Measurements from ENCODE around the gene UROC1. TPM values are rescaled to one million over a fixed set of nuclear protein-coding genes. Genes with fewer than 3 reads are reported as not detected.

Gene UROC1
- total and polyA plus RNA-seq, 2 donors (not counting 1 experiment from before 2014, with no cell fraction given) = not detected

DNA sequence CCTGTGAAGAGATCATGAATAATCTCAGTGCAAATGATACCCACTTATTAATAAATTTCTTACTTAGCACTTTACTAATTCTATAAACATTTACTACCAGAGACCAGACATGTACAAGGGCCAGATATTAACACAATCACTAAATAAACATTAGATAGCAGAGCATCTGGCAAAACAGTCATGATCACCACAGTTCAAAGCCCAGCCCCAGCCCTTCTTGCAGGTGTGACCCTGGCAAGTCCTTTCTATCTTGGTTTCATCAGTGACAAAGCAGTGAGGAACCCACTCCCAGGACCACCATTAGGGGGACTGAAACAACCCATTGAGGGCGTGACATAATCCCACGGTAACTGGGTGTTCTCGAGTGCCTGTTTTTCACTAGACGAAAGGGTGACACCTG, 53.5 kb downstream of the UROC1 start:
- H3K9me3 ChIP-seq (ENCODE audit: control extremely low read depth in 1 of 3, control insufficient read depth in 2 of 3, insufficient read depth in 1 of 3, low read length in 2 of 3) = no peaks in the 10 kb centered on the region
- no peak overlapping the region for H3K4me3 Mint-ChIP-seq
- WGBS (ENCODE audit: insufficient coverage) = 96% methylated on average over 3 of the region's 4 CpGs
- DNase-seq (no peak), ATAC-seq (ENCODE audit: low read depth) (no peak)
- intact Hi-C loops (cut with micrococcal nuclease) = no loop called here
- no peak overlapping the region for H3K27ac Mint-ChIP-seq
- H3K4me1 Mint-ChIP-seq = peaks cover 6% of the 10 kb centered on the region
- H2AFZ ChIP-seq (ENCODE audit: insufficient read depth, low read depth, low read length, poor library complexity, severe bottlenecking) = no peak overlapping the region
- H3K9me3 Mint-ChIP-seq (ENCODE audit: insufficient read depth) = no peaks in the 10 kb centered on the region
- no peak overlapping the region for H3K4me3 ChIP-seq (ENCODE audit: control extremely low read depth in 1 of 5, extremely low read depth in 1 of 5, insufficient read depth in 1 of 5, low read depth in 2 of 5, low read length in 4 of 5)
- CTCF ChIA-PET = no interaction called here
- no peaks in the 10 kb centered on the region for H3K4me1 ChIP-seq (ENCODE audit: control insufficient read depth in 2 of 2, insufficient read depth in 2 of 2, low read length in 2 of 2)
- no peaks in the 10 kb centered on the region for H3K27me3 ChIP-seq (replicated peaks in 1 of 4; ENCODE audit: control extremely low read depth in 1 of 4, control insufficient read depth in 3 of 4, insufficient read depth in 4 of 4, low read length in 3 of 4)
- H3K4me2 ChIP-seq (replicated peaks; ENCODE audit: low read depth, low read length, poor library complexity, severe bottlenecking) = no peak overlapping the region
- peaks cover 29 to 93% of the 10 kb centered on the region in 2 experiments for H3K36me3 ChIP-seq (replicated peaks in 1 of 2; ENCODE audit: control extremely low read depth in 1 of 2, control insufficient read depth in 1 of 2, extremely low read depth in 1 of 2, insufficient read depth in 2 of 2, low read length in 1 of 2)
- POLR2A ChIA-PET = no interaction called here
- H3K79me2 ChIP-seq (ENCODE audit: control insufficient read depth, insufficient read depth, low read length) = peaks cover 54% of the 10 kb centered on the region
- TF ChIP-seq EZH2 (IDR thresholded peaks at IDR 0.05; ENCODE audit: borderline replicate concordance, insufficient read depth, low read depth, low read length, poor library complexity, severe bottlenecking) = no peak
- TF ChIP-seq, protein P1, sequence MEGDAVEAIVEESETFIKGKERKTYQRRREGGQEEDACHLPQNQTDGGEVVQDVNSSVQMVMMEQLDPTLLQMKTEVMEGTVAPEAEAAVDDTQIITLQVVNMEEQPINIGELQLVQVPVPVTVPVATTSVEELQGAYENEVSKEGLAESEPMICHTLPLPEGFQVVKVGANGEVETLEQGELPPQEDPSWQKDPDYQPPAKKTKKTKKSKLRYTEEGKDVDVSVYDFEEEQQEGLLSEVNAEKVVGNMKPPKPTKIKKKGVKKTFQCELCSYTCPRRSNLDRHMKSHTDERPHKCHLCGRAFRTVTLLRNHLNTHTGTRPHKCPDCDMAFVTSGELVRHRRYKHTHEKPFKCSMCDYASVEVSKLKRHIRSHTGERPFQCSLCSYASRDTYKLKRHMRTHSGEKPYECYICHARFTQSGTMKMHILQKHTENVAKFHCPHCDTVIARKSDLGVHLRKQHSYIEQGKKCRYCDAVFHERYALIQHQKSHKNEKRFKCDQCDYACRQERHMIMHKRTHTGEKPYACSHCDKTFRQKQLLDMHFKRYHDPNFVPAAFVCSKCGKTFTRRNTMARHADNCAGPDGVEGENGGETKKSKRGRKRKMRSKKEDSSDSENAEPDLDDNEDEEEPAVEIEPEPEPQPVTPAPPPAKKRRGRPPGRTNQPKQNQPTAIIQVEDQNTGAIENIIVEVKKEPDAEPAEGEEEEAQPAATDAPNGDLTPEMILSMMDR (IDR thresholded peaks at IDR 0.05) = no peak
- no peaks in the 10 kb centered on the region for H3K27me3 Mint-ChIP-seq
- H3K27ac ChIP-seq (ENCODE audit: low read length in 2 of 2) = no peak overlapping the region
- no peak overlapping the region for H3K9ac ChIP-seq (ENCODE audit: low read length)
- peaks cover 92% of the 10 kb centered on the region for H4K20me1 ChIP-seq (ENCODE audit: control insufficient read depth, insufficient read depth, low read length, poor library complexity, severe bottlenecking)

DNA sequence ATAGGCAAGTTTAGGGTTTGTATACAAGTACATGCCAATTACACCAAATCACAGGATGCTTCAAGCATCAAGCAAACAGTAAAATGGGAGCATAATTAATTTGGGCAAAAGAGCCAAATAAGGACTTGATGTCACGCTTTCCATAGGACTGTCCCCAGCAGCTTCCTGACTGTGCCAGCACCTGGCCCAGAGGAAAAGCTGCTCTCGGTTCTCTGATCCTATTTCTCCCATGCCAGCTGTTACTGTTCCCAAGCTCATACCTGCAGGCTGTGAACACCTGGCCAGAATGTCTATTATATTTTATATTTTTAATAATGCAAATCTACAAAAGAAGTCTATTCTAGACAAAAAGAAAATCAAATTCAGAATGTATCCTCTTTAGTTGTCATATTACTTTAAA, 54.1 kb downstream of the UROC1 start:
- Histone ChIP-seq H4K20me1 (ENCODE audit: control insufficient read depth, insufficient read depth, low read length, poor library complexity, severe bottlenecking) (peaks cover 92% of the 10 kb centered on the region), H3K79me2 (ENCODE audit: control insufficient read depth, insufficient read depth, low read length) (peaks cover 48% of the 10 kb centered on the region), H3K9me3 (ENCODE audit: control extremely low read depth in 1 of 3, control insufficient read depth in 2 of 3, insufficient read depth in 1 of 3, low read length in 2 of 3) (no peaks in the 10 kb centered on the region), H3K4me2 (replicated peaks; ENCODE audit: low read depth, low read length, poor library complexity, severe bottlenecking) (no peak overlapping the region), H3K36me3 (replicated peaks in 1 of 2; ENCODE audit: control extremely low read depth in 1 of 2, control insufficient read depth in 1 of 2, extremely low read depth in 1 of 2, insufficient read depth in 2 of 2, low read length in 1 of 2) (peaks cover 29 to 93% of the 10 kb centered on the region in 2 experiments), H3K27me3 (replicated peaks in 1 of 4; ENCODE audit: control extremely low read depth in 1 of 4, control insufficient read depth in 3 of 4, insufficient read depth in 4 of 4, low read length in 3 of 4) (no peaks in the 10 kb centered on the region), H3K4me3 (ENCODE audit: control extremely low read depth in 1 of 5, extremely low read depth in 1 of 5, insufficient read depth in 1 of 5, low read depth in 2 of 5, low read length in 4 of 5) (no peak overlapping the region), H3K4me1 (ENCODE audit: control insufficient read depth in 2 of 2, insufficient read depth in 2 of 2, low read length in 2 of 2) (no peaks in the 10 kb centered on the region), H3K27ac (ENCODE audit: low read length in 2 of 2) (no peak overlapping the region), H3K9ac (ENCODE audit: low read length) (no peak overlapping the region), H2AFZ (ENCODE audit: insufficient read depth, low read depth, low read length, poor library complexity, severe bottlenecking) (no peak overlapping the region)
- ATAC-seq (ENCODE audit: low read depth) = no peak
- CTCF ChIA-PET = no interaction called here
- POLR2A ChIA-PET = no interaction called here
- H3K9me3 Mint-ChIP-seq (ENCODE audit: insufficient read depth) = no peaks in the 10 kb centered on the region
- H3K27me3 Mint-ChIP-seq = no peaks in the 10 kb centered on the region
- no peak overlapping the region for H3K27ac Mint-ChIP-seq
- intact Hi-C loops (cut with micrococcal nuclease) = no loop called here
- no peak for TF ChIP-seq EZH2 (IDR thresholded peaks at IDR 0.05; ENCODE audit: borderline replicate concordance, insufficient read depth, low read depth, low read length, poor library complexity, severe bottlenecking)
- TF ChIP-seq, protein P1 (IDR thresholded peaks at IDR 0.05) = no peak
- no peak for DNase-seq
- H3K4me1 Mint-ChIP-seq = peaks cover 6% of the 10 kb centered on the region
- WGBS (ENCODE audit: insufficient coverage) = 100% methylated on average over 2 of the region's 2 CpGs
- H3K4me3 Mint-ChIP-seq = no peak overlapping the region
